GM12878 (cell line): ENCODE measurements around the gene HDAC5. TPM values are rescaled to one million over a fixed set of nuclear protein-coding genes. Genes with fewer than 3 reads are reported as not detected.

Experiments used
- ATAC-seq: fragments of 200-7000 bp; cut with Tn5 transposase; 3 replicates; pipeline ENCODE4 v1.9.1; 2020; ENCODE audit warnings: mild to moderate bottlenecking, moderate library complexity
- BruUV-seq: library from RNA; stranded (reverse); fragments of 400-500 nt; replicated peaks from 2 replicates; lab custom pipeline; 2021; lab: Mats Ljungman, UMichigan
- CTCF ChIA-PET: fragments of 300-600 bp; sonication (Branson Sonifier 250); formaldehyde crosslinking; extraction: SDS; loops from one replicate; lab custom pipeline; 2021; ENCODE audit warnings: inconsistent platforms; lab: Yijun Ruan, JAX
- POLR2A ChIA-PET: fragments of 350-600 bp; formaldehyde crosslinking; extraction: SDS; loops from one replicate; lab custom pipeline; 2021; ENCODE audit warnings: inconsistent platforms; lab: Charles Lee
- RAD21 ChIA-PET: fragments of 300-600 bp; sonication (Branson Sonifier 250); formaldehyde crosslinking; loops from one replicate; lab custom pipeline; 2023; ENCODE audit warnings: antibody characterized with exemption; ENCODE audit not compliant: unreplicated experiment; lab: Charles Lee
- SMC1A ChIA-PET: fragments of 300-600 bp; sonication (Branson Sonifier 250); formaldehyde crosslinking; loops from one replicate; lab custom pipeline; 2023; ENCODE audit not compliant: unreplicated experiment, uncharacterized antibody; lab: Charles Lee
- DNase-seq: peaks from one replicate; pipeline ENCODE4 v3.0.0-alpha.2; 2011; ENCODE audit warnings: low read depth, low spot score
- FAIRE-seq: peaks from 3 replicates; lab custom pipeline; 2011; peaks lifted over from hg19 to GRCh38; lab: Jason Lieb, UNC
- H2AFZ ChIP-seq: 2 replicates; pipeline ENCODE4 v1.6.0; 2011; ENCODE audit warnings: low read depth, low read length, control low read depth; ENCODE audit not compliant: control insufficient read depth
- H3K27ac ChIP-seq: 2 replicates; pipeline ENCODE4 v1.5.1; 2011; ENCODE audit warnings: control low read depth; ENCODE audit not compliant: control insufficient read depth, insufficient read depth
- H3K27me3 ChIP-seq, 2 experiments: replicated peaks in 1 of 2; 2 replicates each; pipeline versions ENCODE4 v1.6.0 to v1.6.1; 2011; ENCODE audit warnings: low read length in 1 of 2; ENCODE audit not compliant: control insufficient read depth in 2 of 2, insufficient read depth in 2 of 2
- H3K36me3 ChIP-seq, 2 experiments: 2 replicates each; pipeline ENCODE4 v1.5.1; 2011; ENCODE audit warnings: low read length in 1 of 2; ENCODE audit not compliant: control insufficient read depth in 2 of 2, insufficient read depth in 2 of 2
- H3K4me1 ChIP-seq: 2 replicates; pipeline ENCODE4 v1.6.1; 2011; ENCODE audit warnings: mild to moderate bottlenecking, low read length, moderate library complexity, mixed read lengths; ENCODE audit not compliant: control insufficient read depth, insufficient read depth
- H3K4me2 ChIP-seq: 2 replicates; pipeline ENCODE4 v1.6.0; 2011; ENCODE audit warnings: control low read depth; ENCODE audit not compliant: control insufficient read depth, insufficient read depth
- H3K4me3 ChIP-seq: fragments of 200-600 bp; sonication (generic); 2 replicates; pipeline ENCODE4 v1.5.1; 2016
- H3K79me2 ChIP-seq: 2 replicates; pipeline ENCODE4 v1.6.0; 2011; ENCODE audit warnings: low read length; ENCODE audit not compliant: control insufficient read depth, insufficient read depth
- H3K9ac ChIP-seq: 2 replicates; pipeline ENCODE4 v1.8.0; 2011; ENCODE audit warnings: low read length, control low read depth, mixed read lengths; ENCODE audit not compliant: control insufficient read depth, insufficient read depth
- H3K9me3 ChIP-seq: replicated peaks from 3 replicates; pipeline ENCODE4 v1.5.1; 2011; ENCODE audit warnings: mild to moderate bottlenecking, low read length; ENCODE audit not compliant: control insufficient read depth, insufficient read depth
- H4K20me1 ChIP-seq: 2 replicates; pipeline ENCODE4 v1.6.0; 2011; ENCODE audit not compliant: control insufficient read depth, insufficient read depth
- ESRRA ChIP-seq: IDR thresholded peaks from 2 replicates; pipeline ENCODE4 v1.6.1; 2012; ENCODE audit warnings: mild to moderate bottlenecking, low read length, improper control_type of control experiment
- HCFC1 ChIP-seq: fragments of 150-350 bp; IDR thresholded peaks from 2 replicates; pipeline ENCODE4 v1.6.1; 2014; ENCODE audit warnings: low read length
- MTA2 ChIP-seq: fragments of 450-650 bp; IDR thresholded peaks from 2 replicates; pipeline ENCODE4 v1.6.1; 2016; ENCODE audit warnings: low read depth, mild to moderate bottlenecking, moderate library complexity
- ZNF217 ChIP-seq: fragments of 450-650 bp; IDR thresholded peaks from 2 replicates; pipeline ENCODE4 v1.6.1; 2017; ENCODE audit warnings: antibody characterized with exemption, mild to moderate bottlenecking
- ZZZ3 ChIP-seq: IDR thresholded peaks from 2 replicates; pipeline ENCODE4 v1.6.1; 2011; ENCODE audit warnings: low read depth; ENCODE audit not compliant: control insufficient read depth, insufficient read length
- WGBS: methylation state at CpG from one replicate; pipeline ENCODE4 v1.1.6; 2016; ENCODE audit warnings: low lambda C conversion rate; ENCODE audit not compliant: insufficient replicate concordance, insufficient coverage; ENCODE audit errors: missing lambda C conversion rate; 5-methylcytosine and 5-hydroxymethylcytosine counted together
- in situ Hi-C: fragments of 300-500 bp; cut with MboI; formaldehyde crosslinking; loops from 9 replicates; pipeline ENCODE4 v1.14.3; 2018; ENCODE audit warnings: mixed read lengths
- intact Hi-C: fragments of 100-400 bp; cut with micrococcal nuclease; formaldehyde crosslinking; loops from one replicate; pipeline ENCODE4 v1.14.2; 2022; ENCODE audit not compliant: unreplicated experiment
- polyA plus RNA-seq, 11 experiments: library from polyadenylated mRNA; depleted of rRNA in 4 of 11; unstranded in 6 of 11; stranded (reverse) in 5 of 11; fragments of >200 nt; fragmentation: Nextera tagmentation in 4 of 11; fragmentation: Illumina TruSeq in 1 of 11; extraction: Ambion mirVana in 4 of 11; extraction: Trizol in 1 of 11; gene quantifications; 1 replicate in 1 of 11; 2 replicates in 10 of 11; pipeline versions ENCODE4 v1.2.1 to v1.2.3, GENCODE V29; 2011 to 2016; ENCODE audit warnings: inconsistent platforms in 2 of 11, missing spikeins in 2 of 11, low read depth in 1 of 11
- total RNA-seq, 4 experiments: library from RNA; depleted of rRNA in 3 of 4; stranded (reverse); fragments of >200 nt in 3 of 4; fragmentation: Illumina TruSeq in 1 of 4; extraction: Trizol in 1 of 4; gene quantifications; 2 replicates each; pipeline versions ENCODE4 v1.2.1 to v1.2.3, GENCODE V29; 2013 to 2021
- TF ChIP-seq, protein P1 (sequence below): fragments of 450-650 bp; IDR thresholded peaks from 2 replicates; pipeline ENCODE4 v1.6.1; 2014; ENCODE audit warnings: mild to moderate bottlenecking

HDAC5 gene
- total and polyA plus RNA-seq, 10 of the 15 experiments (the other 5 are each of a cell fraction or from before 2014, with no cell fraction given): 1.1 to 58.0 (median 27.3) TPM

DNA sequence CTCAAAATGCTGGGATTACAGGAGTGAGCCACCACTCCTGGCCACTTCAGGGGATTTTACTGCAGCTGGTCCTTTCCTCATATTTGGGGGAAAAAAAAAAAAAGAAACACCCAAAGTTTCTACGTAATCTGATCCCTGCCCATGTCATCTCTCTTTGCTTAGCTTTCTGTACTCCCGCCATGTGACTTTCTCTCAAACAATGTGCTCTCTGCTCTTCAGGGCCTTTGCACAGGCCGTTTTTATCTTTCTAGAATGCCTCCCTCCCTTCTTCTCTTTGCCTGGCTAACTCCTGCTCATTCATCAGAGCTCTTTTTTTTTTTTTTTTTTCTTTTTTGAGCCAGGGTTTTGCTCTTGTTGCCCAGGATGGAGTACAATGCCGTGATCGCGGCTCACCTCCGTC, 4.9 kb upstream of the HDAC5 start:
- BruUV-seq: no TSS peak
- Histone ChIP-seq H4K20me1 (no peaks in the 10 kb centered on the region), H3K36me3 (no peaks in the 10 kb centered on the region), H3K27ac (no peak overlapping the region), H2AFZ (no peak overlapping the region), H3K4me3 (no peak overlapping the region), H3K9ac (no peak overlapping the region), H3K4me1 (peaks cover 9% of the 10 kb centered on the region), H3K9me3 (no peaks in the 10 kb centered on the region), H3K4me2 (no peak overlapping the region), H3K27me3 (no peaks in the 10 kb centered on the region), H3K79me2 (peaks cover 2% of the 10 kb centered on the region)
- 77% methylated on average over 7 of the region's 7 CpGs for WGBS
- intact Hi-C loops: no loop called here
- CTCF ChIA-PET: interaction anchor here (0.7 kb wide), 1 partner anchor 13 kb away, joined by 4 read pairs; no protein-coding TSS in a partner anchor
- no peak for TF ChIP-seq ESRRA
- TF ChIP-seq MTA2: no peak
- TF ChIP-seq HCFC1: no peak
- no peak for TF ChIP-seq ZZZ3
- TF ChIP-seq ZNF217: no peak
- TF ChIP-seq, protein P1, sequence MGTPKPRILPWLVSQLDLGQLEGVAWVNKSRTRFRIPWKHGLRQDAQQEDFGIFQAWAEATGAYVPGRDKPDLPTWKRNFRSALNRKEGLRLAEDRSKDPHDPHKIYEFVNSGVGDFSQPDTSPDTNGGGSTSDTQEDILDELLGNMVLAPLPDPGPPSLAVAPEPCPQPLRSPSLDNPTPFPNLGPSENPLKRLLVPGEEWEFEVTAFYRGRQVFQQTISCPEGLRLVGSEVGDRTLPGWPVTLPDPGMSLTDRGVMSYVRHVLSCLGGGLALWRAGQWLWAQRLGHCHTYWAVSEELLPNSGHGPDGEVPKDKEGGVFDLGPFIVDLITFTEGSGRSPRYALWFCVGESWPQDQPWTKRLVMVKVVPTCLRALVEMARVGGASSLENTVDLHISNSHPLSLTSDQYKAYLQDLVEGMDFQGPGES: no peak
- in situ Hi-C loops: no loop called here
- ATAC-seq: no peak
- no peak for FAIRE-seq
- DNase-seq: no peak
- SMC1A ChIA-PET: interaction anchor here (0.7 to 2.5 kb wide), 3 partner anchors 16 to 40 kb away, joined by 3 to 7 read pairs (median 3); no protein-coding TSS in a partner anchor
- RAD21 ChIA-PET: no interaction called here
- POLR2A ChIA-PET: interaction anchor here (0.6 kb wide), 2 partner anchors 28 to 131 kb away, joined by 3 read pairs; no protein-coding TSS in a partner anchor
